ENCODE results near the gene LRRC8C. TPM values are rescaled to one million over a fixed set of nuclear protein-coding genes. Genes with fewer than 3 reads are reported as not detected.
A peak's percentile ranks its signal among the peaks of the same experiment; 100 is the strongest.

Gene LRRC8C
- total and polyA plus RNA-seq, 2 of the 8 experiments (the other 6 are each of a cell fraction or from before 2014, with no cell fraction given) = 1.1 to 2.1 TPM

DNA sequence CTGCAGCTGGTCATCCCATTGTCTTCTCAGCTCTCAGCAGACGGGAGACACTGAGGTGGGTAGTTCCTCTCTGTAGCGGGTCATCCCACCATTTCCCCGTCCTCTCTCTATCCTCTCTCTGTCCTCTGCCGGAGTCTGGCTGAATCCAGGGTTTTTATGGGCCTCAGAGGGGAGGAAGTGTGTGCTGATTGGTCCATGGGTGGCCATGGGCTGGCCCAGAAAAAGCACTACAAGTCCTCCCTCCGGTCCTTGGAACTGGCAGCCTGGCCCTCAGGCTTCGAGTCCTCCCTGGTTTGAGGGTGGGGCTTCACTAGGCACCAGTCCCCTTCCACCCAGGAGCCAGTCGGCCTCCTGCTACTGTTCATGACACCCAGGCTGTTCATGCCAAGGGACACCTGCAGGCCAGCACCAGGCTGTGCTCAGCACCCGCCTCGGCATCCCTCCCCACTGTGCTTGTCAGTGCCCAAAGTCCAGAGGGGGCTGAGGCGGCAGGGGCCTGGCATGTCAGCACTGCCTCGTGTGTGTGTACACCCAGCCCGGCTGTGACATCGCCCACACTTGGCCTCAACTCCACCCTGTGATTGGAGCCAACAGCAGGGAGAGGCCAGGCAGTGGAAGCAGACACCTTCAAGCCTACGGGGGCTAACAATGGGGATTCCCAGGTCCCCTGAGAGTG lies 23.0 kb upstream of the LRRC8C start:
- Histone ChIP-seq H3K27me3 (replicated peaks in 1 of 4; ENCODE audit: control insufficient read depth in 3 of 4, extremely low read depth in 1 of 4, insufficient read depth in 3 of 4, low read length in 3 of 4) (no peaks in the 10 kb centered on the region; a peak in 1 of 7 replicates), H3K56ac (replicated peaks; ENCODE audit: insufficient read length, low read depth, low read length) (no peak overlapping the region), H2BK15ac (ENCODE audit: low read length) (no peak overlapping the region), H4K91ac (replicated peaks; ENCODE audit: insufficient read length, low read length) (no peak overlapping the region), H4K8ac (ENCODE audit: extremely low read depth, insufficient read depth, low read length) (no peak overlapping the region), H3K23ac (ENCODE audit: insufficient read length) (no peak overlapping the region), H3K14ac (ENCODE audit: insufficient read length) (no peak overlapping the region), H3K23me2 (ENCODE audit: low read depth, low read length) (no peaks in the 10 kb centered on the region), H3K36me3 (ENCODE audit: control insufficient read depth in 2 of 4, insufficient read depth in 4 of 4, low read length in 3 of 4) (no peaks in the 10 kb centered on the region), H2BK120ac (replicated peaks; ENCODE audit: low read depth, low read length) (no peak overlapping the region), H3K9me3 (ENCODE audit: insufficient read depth in 2 of 2, low read depth in 1 of 2, low read length in 1 of 2) (no peaks in the 10 kb centered on the region), H2BK20ac (ENCODE audit: low read length) (no peak overlapping the region), H2AK5ac (ENCODE audit: low read depth, low read length) (no peak overlapping the region), H3K4ac (replicated peaks; ENCODE audit: insufficient read length, low read depth, low read length) (no peak overlapping the region), H4K5ac (ENCODE audit: insufficient read length, low read depth, low read length) (no peak overlapping the region), H4K20me1 (replicated peaks in 1 of 2; ENCODE audit: control insufficient read depth in 1 of 2, insufficient read depth in 2 of 2, low read length in 2 of 2) (no peaks in the 10 kb centered on the region), H3K79me2 (ENCODE audit: control insufficient read depth in 1 of 2, insufficient read depth in 2 of 2, low read length in 2 of 2) (no peaks in the 10 kb centered on the region), H2AFZ (ENCODE audit: low read length) (no peak overlapping the region), H3K18ac (ENCODE audit: extremely low read depth, low read length) (no peak overlapping the region), H3K4me1 (replicated peaks in 1 of 4; ENCODE audit: control insufficient read depth in 3 of 4, insufficient read depth in 4 of 4, low read length in 3 of 4) (no peaks in the 10 kb centered on the region), H3K27ac (ENCODE audit: low read depth, low read length) (no peak overlapping the region), H3K4me3 (ENCODE audit: extremely low read depth in 1 of 4, insufficient read depth in 2 of 4, low read depth in 3 of 4, low read length in 4 of 4) (no peak overlapping the region), H2BK12ac (ENCODE audit: low read depth, low read length) (no peak overlapping the region; the same call in 1 of the 2 replicates), H3K79me1 (ENCODE audit: low read depth, low read length) (no peaks in the 10 kb centered on the region; the same call in 1 of the 2 replicates), H3K9ac (replicated peaks in 1 of 4; ENCODE audit: extremely low read depth in 1 of 4, low read depth in 3 of 4, low read length in 3 of 4) (no peak overlapping the region), H3K4me2 (ENCODE audit: insufficient read depth in 1 of 2, low read depth in 2 of 2, low read length in 2 of 2) (no peak overlapping the region), H2BK5ac (ENCODE audit: low read depth, low read length) (no peak overlapping the region)
- POLR2A ChIA-PET (ENCODE audit: partially characterized antibody) = interaction anchor here (1.0 to 1.1 kb wide), 2 partner anchors 14 to 211 kb away, joined by 3 read pairs; partner anchors contain the start of gene LRRC8D
- FAIRE-seq (no peak), DNase-seq (ENCODE audit: low read depth in 1 of 2, low spot score in 2 of 2) (no peak)
- 86% methylated on average over 13 of the region's 14 CpGs; no CpG with 5 or more reads in 1 of the 2 experiments for WGBS, 2 experiments (ENCODE audit: extremely low coverage in 1 of 2, insufficient coverage in 1 of 2, insufficient read length in 1 of 2, insufficient replicate concordance in 2 of 2, low coverage in 1 of 2, low lambda C conversion rate in 2 of 2, missing lambda C conversion rate in 1 of 2)
- CTCF ChIA-PET (ENCODE audit: partially characterized antibody) = interaction anchor here (1.0 to 3.7 kb wide), 9 partner anchors 13 to 153 kb away, joined by 3 to 18 read pairs (median 6); no protein-coding TSS in a partner anchor
- 0 out of 2 replicates have a peak, but pooled peaks have one; percentile 25 for TF ChIP-seq TBP (IDR thresholded peaks at IDR 0.05; ENCODE audit: low read depth, low read length)
- TF ChIP-seq, protein P1, sequence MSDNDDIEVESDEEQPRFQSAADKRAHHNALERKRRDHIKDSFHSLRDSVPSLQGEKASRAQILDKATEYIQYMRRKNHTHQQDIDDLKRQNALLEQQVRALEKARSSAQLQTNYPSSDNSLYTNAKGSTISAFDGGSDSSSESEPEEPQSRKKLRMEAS (IDR thresholded peaks at IDR 0.05) = no peak

Measured in H1 (cell line).